Omental fat pad (tissue), 4 donors: ENCODE data around the gene MLH3. TPM values are rescaled to one million over a fixed set of nuclear protein-coding genes. Genes with fewer than 3 reads are reported as not detected.

Experiments
- ATAC-seq: fragments of 150-250 bp; one replicate; pipeline ENCODE4 v1.9.1; 2016; ENCODE audit warnings: mild to moderate bottlenecking, moderate library complexity; ENCODE audit not compliant: low FRiP score
- DNase-seq: peaks from one replicate; pipeline ENCODE4 v3.0.0-alpha.2; 2019; ENCODE audit warnings: low spot score
- total RNA-seq, 4 donors: library from RNA; depleted of rRNA; stranded (reverse); fragments of >200 nt; gene quantifications; one replicate each; pipeline ENCODE4 v1.1.0, GENCODE V29; 2016
- TF ChIP-seq, protein P1 (sequence below), 3 donors: fragments of 450-650 bp; IDR thresholded peaks; one replicate each; pipeline ENCODE4 v1.5.1; 2016 to 2017; ENCODE audit warnings: antibody characterized with exemption in 3 of 3, mild to moderate bottlenecking in 3 of 3, moderate library complexity in 2 of 3

MLH3 gene
- total RNA-seq, 4 donors from 2014 or later: 20.4 to 47.1 (median 24.4) TPM

DNA sequence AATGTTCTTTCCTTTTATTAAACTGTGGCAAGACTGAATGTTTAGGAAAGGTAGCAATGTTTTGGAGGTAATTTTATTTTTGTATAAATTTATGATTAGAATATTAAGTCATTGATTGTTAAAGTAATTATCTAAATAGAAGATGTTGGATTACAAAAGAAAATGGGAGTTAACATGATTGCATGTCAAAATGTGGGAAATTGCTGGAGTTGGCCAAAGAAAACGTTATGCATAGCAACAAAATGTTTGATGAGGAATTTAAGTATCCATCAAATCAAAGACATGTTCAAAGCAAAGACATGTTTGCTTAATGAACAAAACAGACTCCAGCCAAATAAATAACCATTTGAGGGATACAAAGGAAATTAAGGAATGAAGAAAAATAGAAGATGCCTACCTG, 3.2 kb upstream of the MLH3 start:
- DNase-seq (no peak), ATAC-seq (no peak)
- TF ChIP-seq, protein P1, sequence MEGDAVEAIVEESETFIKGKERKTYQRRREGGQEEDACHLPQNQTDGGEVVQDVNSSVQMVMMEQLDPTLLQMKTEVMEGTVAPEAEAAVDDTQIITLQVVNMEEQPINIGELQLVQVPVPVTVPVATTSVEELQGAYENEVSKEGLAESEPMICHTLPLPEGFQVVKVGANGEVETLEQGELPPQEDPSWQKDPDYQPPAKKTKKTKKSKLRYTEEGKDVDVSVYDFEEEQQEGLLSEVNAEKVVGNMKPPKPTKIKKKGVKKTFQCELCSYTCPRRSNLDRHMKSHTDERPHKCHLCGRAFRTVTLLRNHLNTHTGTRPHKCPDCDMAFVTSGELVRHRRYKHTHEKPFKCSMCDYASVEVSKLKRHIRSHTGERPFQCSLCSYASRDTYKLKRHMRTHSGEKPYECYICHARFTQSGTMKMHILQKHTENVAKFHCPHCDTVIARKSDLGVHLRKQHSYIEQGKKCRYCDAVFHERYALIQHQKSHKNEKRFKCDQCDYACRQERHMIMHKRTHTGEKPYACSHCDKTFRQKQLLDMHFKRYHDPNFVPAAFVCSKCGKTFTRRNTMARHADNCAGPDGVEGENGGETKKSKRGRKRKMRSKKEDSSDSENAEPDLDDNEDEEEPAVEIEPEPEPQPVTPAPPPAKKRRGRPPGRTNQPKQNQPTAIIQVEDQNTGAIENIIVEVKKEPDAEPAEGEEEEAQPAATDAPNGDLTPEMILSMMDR (IDR thresholded peaks at IDR 0.05): no peak

GRCh38 chr14:75053396-75054291, 2.4 kb upstream of the MLH3 start:
- ATAC-seq (no peak), DNase-seq (no peak)
- TF ChIP-seq, protein P1 (IDR thresholded peaks at IDR 0.05): no peak

- DNase-seq (no peak), ATAC-seq (no peak)
- TF ChIP-seq, protein P1 (IDR thresholded peaks at IDR 0.05): no peak
Measured at GRCh38 chr14:75051556-75051899, 261 bp upstream of the MLH3 start.

DNA sequence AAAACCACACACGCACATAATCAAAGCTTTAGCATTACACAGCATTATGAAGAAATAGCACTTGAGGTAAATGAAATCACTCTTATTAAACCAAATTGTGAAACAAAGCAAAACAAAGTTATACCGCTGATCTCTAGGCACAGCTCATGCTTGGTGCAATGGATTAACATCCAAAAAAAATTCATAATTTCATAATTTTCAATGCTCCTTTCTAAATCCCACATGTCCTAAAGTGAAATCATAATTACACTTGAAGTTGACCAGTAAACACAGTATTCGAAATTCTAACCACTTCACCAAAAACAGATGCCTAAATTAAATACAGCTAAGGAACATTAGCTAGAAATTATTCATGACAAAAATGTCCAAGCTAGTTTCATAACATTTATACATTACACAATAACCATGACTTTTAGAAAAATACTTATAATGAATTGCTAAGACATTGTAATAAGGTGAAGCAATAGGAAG, 1.5 kb downstream of the MLH3 start:
- no peak for DNase-seq
- peak; percentile 68 for ATAC-seq
- TF ChIP-seq, protein P1 (IDR thresholded peaks at IDR 0.05): no peak

DNA sequence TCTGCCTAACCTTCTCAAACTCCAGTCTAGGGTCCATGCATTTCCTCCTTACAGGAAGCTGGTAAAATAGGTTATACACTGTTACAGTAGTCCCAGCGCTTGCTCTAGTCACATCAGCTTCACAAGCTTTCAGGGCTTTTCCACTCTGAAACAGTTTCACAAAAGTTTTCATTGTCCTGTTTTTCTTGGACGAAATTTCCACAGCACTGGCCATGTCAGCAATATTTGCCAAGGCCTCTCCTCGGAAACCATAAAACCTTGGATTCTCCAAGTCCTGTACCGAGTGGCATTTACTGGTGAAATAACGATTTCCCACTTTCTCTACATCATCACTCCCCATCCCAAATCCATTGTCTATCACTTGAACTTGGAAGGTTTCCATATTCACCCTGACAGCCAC, 2.1 kb downstream of the MLH3 start:
- TF ChIP-seq, protein P1 (IDR thresholded peaks at IDR 0.05): no peak
- DNase-seq (no peak), ATAC-seq (no peak)

- TF ChIP-seq, protein P1 (IDR thresholded peaks at IDR 0.05): no peak
- ATAC-seq: no peak
- DNase-seq: no peak
Measured at GRCh38 chr14:75048101-75048500, 3.2 kb downstream of the MLH3 start.

GRCh38 chr14:75047506-75047905, 3.8 kb downstream of the MLH3 start:
- no peak for ATAC-seq
- no peak for DNase-seq
- TF ChIP-seq, protein P1 (IDR thresholded peaks at IDR 0.05): no peak
